Stimulated activated CD4-positive, alpha-beta T cell treated with anti-CD3 and anti-CD28 coated beads, Interleukin-1b, Interleukin-23, amount 100 ng/mL, for 1 hour (primary cell): ENCODE data around the gene RINL.
A peak's percentile ranks its signal among the peaks of the same experiment; 100 is the strongest.

Experiments used
- DNase-seq, 2 donors: peaks; one replicate each; pipeline ENCODE4 v3.0.0-alpha.2; 2020; ENCODE audit warnings: low read depth in 2 of 2

The RINL gene

GRCh38 chr19:38849147-38849859 lies 28.8 kb downstream of the RINL start:
- peak; percentile 98 to 99 for DNase-seq

GRCh38 chr19:38848299-38849146 lies 29.6 kb downstream of the RINL start:
- no peak for DNase-seq

GRCh38 chr19:38846097-38846496 lies 32.0 kb downstream of the RINL start:
- DNase-seq = no peak

GRCh38 chr19:38845374-38846024 lies 32.6 kb downstream of the RINL start:
- no peak for DNase-seq

- no peak for DNase-seq
Observed at GRCh38 chr19:38844093-38844686, 33.9 kb downstream of the RINL start.

GRCh38 chr19:38843175-38843758 lies 34.8 kb downstream of the RINL start:
- DNase-seq = no peak

- no peak for DNase-seq
Observed at GRCh38 chr19:38842439-38843174, 35.5 kb downstream of the RINL start.

- no peak for DNase-seq
Observed at GRCh38 chr19:38841787-38842438, 36.2 kb downstream of the RINL start.

- DNase-seq = no peak
Observed at GRCh38 chr19:38841180-38841766, 36.8 kb downstream of the RINL start.

- no peak for DNase-seq
Observed at GRCh38 chr19:38840583-38840968, 37.5 kb downstream of the RINL start.

- no peak for DNase-seq
Observed at GRCh38 chr19:38839816-38840582, 38.1 kb downstream of the RINL start.

- DNase-seq = no peak
Observed at GRCh38 chr19:38838986-38839761, 38.9 kb downstream of the RINL start.

GRCh38 chr19:38838208-38838985 lies 39.7 kb downstream of the RINL start:
- peak in 1 of 2 donors; percentile 21 for DNase-seq

GRCh38 chr19:38837656-38838121 lies 40.4 kb downstream of the RINL start:
- no peak for DNase-seq

- DNase-seq = no peak
Observed at GRCh38 chr19:38836983-38837626, 41.0 kb downstream of the RINL start.

- DNase-seq = no peak
Observed at GRCh38 chr19:38836159-38836982, 41.7 kb downstream of the RINL start.
